ENCODE data around the gene NME8. TPM values are rescaled to one million over a fixed set of nuclear protein-coding genes. Genes with fewer than 3 reads are reported as not detected.
A peak's percentile ranks its signal among the peaks of the same experiment; 100 is the strongest.

NME8 gene
- total RNA-seq, 1 experiment from 2014 or later, result not detected

- no peaks in the 10 kb centered on the region for H3F3A ChIP-seq (ENCODE audit: insufficient read depth, low read depth)
- TF ChIP-seq CTCF (conservative IDR thresholded peaks at IDR 0.05), result no peak
- no peak for TF ChIP-seq EZH2 (IDR thresholded peaks at IDR 0.05; ENCODE audit: low read depth)
- BruUV-seq (replicated peaks), result no TSS peak
- no peaks in the 10 kb centered on the region for H3K9me2 ChIP-seq (ENCODE audit: insufficient read depth)
- no peaks in the 10 kb centered on the region for H3K27me3 ChIP-seq (ENCODE audit: insufficient read depth, low read depth)
- ChIA-PET CTCF (no interaction called here), POLR2A (ENCODE audit: unreplicated experiment) (no interaction called here)
- H3K4me3 ChIP-seq, result no peak overlapping the region
- H3K27ac ChIP-seq, result no peak overlapping the region
- no peaks in the 10 kb centered on the region for H3K79me2 ChIP-seq (ENCODE audit: low read depth)
- no peak overlapping the region for H3K4me2 ChIP-seq
- intact Hi-C loops (cut with micrococcal nuclease; ENCODE audit: unreplicated experiment), result loop anchor here (5.0 kb wide), 1 partner anchor 596 kb away; no protein-coding TSS in a partner anchor
- H2AFZ ChIP-seq, result no peak overlapping the region
- no peaks in the 10 kb centered on the region for H3K36me3 ChIP-seq (ENCODE audit: low read depth)
- H4K20me1 ChIP-seq (ENCODE audit: insufficient read depth), result no peaks in the 10 kb centered on the region
- no peaks in the 10 kb centered on the region for H3K4me1 ChIP-seq (replicated peaks; ENCODE audit: insufficient read depth)
- DNase-seq, result no peak
- H3K9me3 ChIP-seq (ENCODE audit: insufficient read depth, low read depth), result no peaks in the 10 kb centered on the region
Observed at GRCh38 chr7:37833818-37834146, 14.6 kb upstream of the NME8 start.

- peaks cover 9% of the 10 kb centered on the region; the same call in 1 of the 2 replicates for H3K27me3 ChIP-seq (ENCODE audit: insufficient read depth, low read depth)
- H3K4me2 ChIP-seq, result no peak overlapping the region
- CTCF ChIA-PET, result no interaction called here
- TF ChIP-seq CTCF (conservative IDR thresholded peaks at IDR 0.05) (peak; percentile 65), EZH2 (IDR thresholded peaks at IDR 0.05; ENCODE audit: low read depth) (no peak)
- H3K36me3 ChIP-seq (ENCODE audit: low read depth), result no peaks in the 10 kb centered on the region
- DNase-seq, result peak in 1 of 2 experiments; percentile 40
- BruUV-seq (replicated peaks), result no TSS peak
- H3F3A ChIP-seq (ENCODE audit: insufficient read depth, low read depth), result no peaks in the 10 kb centered on the region
- no peaks in the 10 kb centered on the region for H4K20me1 ChIP-seq (ENCODE audit: insufficient read depth)
- H3K27ac ChIP-seq, result no peak overlapping the region
- no peaks in the 10 kb centered on the region for H3K4me1 ChIP-seq (replicated peaks; ENCODE audit: insufficient read depth)
- 0 out of 2 replicates have a peak, but pooled peaks cover 3% of the 10 kb centered on the region for H3K9me2 ChIP-seq (ENCODE audit: insufficient read depth)
- POLR2A ChIA-PET (ENCODE audit: unreplicated experiment), result no interaction called here
- H2AFZ ChIP-seq, result no peak overlapping the region
- no peaks in the 10 kb centered on the region for H3K9me3 ChIP-seq (ENCODE audit: insufficient read depth, low read depth)
- H3K79me2 ChIP-seq (ENCODE audit: low read depth), result no peaks in the 10 kb centered on the region
- intact Hi-C loops (cut with micrococcal nuclease; ENCODE audit: unreplicated experiment), result no loop called here
- no peak overlapping the region for H3K4me3 ChIP-seq
Observed at GRCh38 chr7:37853468-37853867, 5.1 kb downstream of the NME8 start.

- Histone ChIP-seq H4K20me1 (ENCODE audit: insufficient read depth) (no peaks in the 10 kb centered on the region), H3K36me3 (ENCODE audit: low read depth) (no peaks in the 10 kb centered on the region), H3K4me2 (no peak overlapping the region), H3K27ac (no peak overlapping the region), H3K4me1 (replicated peaks; ENCODE audit: insufficient read depth) (no peaks in the 10 kb centered on the region), H3K27me3 (ENCODE audit: insufficient read depth, low read depth) (0 out of 2 replicates have a peak, but pooled peaks cover 1% of the 10 kb centered on the region), H3K9me3 (ENCODE audit: insufficient read depth, low read depth) (no peaks in the 10 kb centered on the region), H3F3A (ENCODE audit: insufficient read depth, low read depth) (no peaks in the 10 kb centered on the region), H3K9me2 (ENCODE audit: insufficient read depth) (no peaks in the 10 kb centered on the region; the same call in 1 of the 2 replicates), H3K4me3 (no peak overlapping the region), H3K79me2 (ENCODE audit: low read depth) (no peaks in the 10 kb centered on the region), H2AFZ (no peak overlapping the region)
- intact Hi-C loops (cut with micrococcal nuclease; ENCODE audit: unreplicated experiment), result no loop called here
- no TSS peak for BruUV-seq (replicated peaks)
- CTCF ChIA-PET, result no interaction called here
- POLR2A ChIA-PET (ENCODE audit: unreplicated experiment), result no interaction called here
- no peak for TF ChIP-seq CTCF (conservative IDR thresholded peaks at IDR 0.05)
- TF ChIP-seq EZH2 (IDR thresholded peaks at IDR 0.05; ENCODE audit: low read depth), result no peak
- no peak for DNase-seq
Observed at GRCh38 chr7:37882086-37882485, 33.7 kb downstream of the NME8 start.
